Muscle layer of colon (tissue), 2 donors: ENCODE results near the gene DCHS1.

Experiments used
- H3K27ac ChIP-seq: one replicate; pipeline ENCODE4 v1.7.0; 2013; ENCODE audit warnings: low read depth, mild to moderate bottlenecking, low read length, moderate library complexity
- H3K27me3 ChIP-seq, 2 donors: one replicate each; pipeline ENCODE4 v1.7.0; 2013; ENCODE audit warnings: low read length in 2 of 2, mild to moderate bottlenecking in 2 of 2; ENCODE audit not compliant: insufficient read depth in 2 of 2, control insufficient read depth in 1 of 2
- H3K36me3 ChIP-seq: one replicate; pipeline ENCODE4 v1.7.0; 2013; ENCODE audit warnings: mild to moderate bottlenecking, low read length; ENCODE audit not compliant: insufficient read depth
- H3K4me1 ChIP-seq: one replicate; pipeline ENCODE4 v1.7.0; 2013; ENCODE audit warnings: mild to moderate bottlenecking, low read length; ENCODE audit not compliant: insufficient read depth
- H3K4me3 ChIP-seq, 2 donors: one replicate each; pipeline ENCODE4 v1.7.0; 2013; ENCODE audit warnings: low read length in 2 of 2, low read depth in 1 of 2, mild to moderate bottlenecking in 1 of 2, moderate library complexity in 1 of 2
- H3K9ac ChIP-seq: one replicate; pipeline ENCODE4 v1.7.0; 2013; ENCODE audit warnings: low read length
- H3K9me3 ChIP-seq: one replicate; pipeline ENCODE4 v1.7.0; 2013; ENCODE audit warnings: mild to moderate bottlenecking, low read length
- donor health status: abdominal sarcoma.
- donor health status: Adenocarcinoma of cecum.

The DCHS1 gene

GRCh38 chr11:6632116-6633073 is 23.2 kb downstream of the DCHS1 start:
- no peaks in the 10 kb centered on the region for H3K27me3 ChIP-seq
- peaks cover 29% of the 10 kb centered on the region for H3K4me1 ChIP-seq
- H3K27ac ChIP-seq, result no peak overlapping the region
- peaks cover 60% of the 10 kb centered on the region for H3K36me3 ChIP-seq
- no peak overlapping the region for H3K9ac ChIP-seq
- no peak overlapping the region for H3K4me3 ChIP-seq
- no peaks in the 10 kb centered on the region for H3K9me3 ChIP-seq

- Histone ChIP-seq H3K4me1 (peaks cover 19% of the 10 kb centered on the region), H3K27me3 (no peaks in the 10 kb centered on the region), H3K27ac (no peak overlapping the region), H3K9me3 (no peaks in the 10 kb centered on the region), H3K4me3 (no peak overlapping the region), H3K36me3 (peaks cover 69% of the 10 kb centered on the region), H3K9ac (no peak overlapping the region)
Measured at GRCh38 chr11:6631361-6631890, 24.2 kb downstream of the DCHS1 start.

GRCh38 chr11:6630632-6631291 is 24.8 kb downstream of the DCHS1 start:
- H3K27ac ChIP-seq, result no peak overlapping the region
- peaks cover 76% of the 10 kb centered on the region for H3K36me3 ChIP-seq
- H3K4me1 ChIP-seq, result peaks cover 13% of the 10 kb centered on the region
- H3K9ac ChIP-seq, result no peak overlapping the region
- no peak overlapping the region for H3K4me3 ChIP-seq
- no peaks in the 10 kb centered on the region for H3K9me3 ChIP-seq
- H3K27me3 ChIP-seq, result no peaks in the 10 kb centered on the region

- H3K4me3 ChIP-seq, result no peak overlapping the region
Measured at GRCh38 chr11:6629892-6630631, 25.5 kb downstream of the DCHS1 start.

GRCh38 chr11:6629573-6629891 is 26.1 kb downstream of the DCHS1 start:
- H3K9ac ChIP-seq, result no peak overlapping the region
- H3K9me3 ChIP-seq, result no peaks in the 10 kb centered on the region
- no peak overlapping the region for H3K27ac ChIP-seq
- H3K36me3 ChIP-seq, result peaks cover 88% of the 10 kb centered on the region
- no peaks in the 10 kb centered on the region for H3K27me3 ChIP-seq
- H3K4me3 ChIP-seq, result no peak overlapping the region
- peaks cover under 1% of the 10 kb centered on the region for H3K4me1 ChIP-seq

More at GRCh38 chr11:6629892-6630631, 25.5 kb downstream of the DCHS1 start:
- Histone ChIP-seq H3K27ac (no peak overlapping the region), H3K4me1 (peaks cover 6% of the 10 kb centered on the region), H3K36me3 (peaks cover 83% of the 10 kb centered on the region), H3K9ac (no peak overlapping the region), H3K27me3 (no peaks in the 10 kb centered on the region), H3K9me3 (no peaks in the 10 kb centered on the region)

- H3K9ac ChIP-seq, result no peak overlapping the region
- no peak overlapping the region for H3K27ac ChIP-seq
- H3K27me3 ChIP-seq, result no peaks in the 10 kb centered on the region
- no peaks in the 10 kb centered on the region for H3K4me1 ChIP-seq
- H3K4me3 ChIP-seq, result no peak overlapping the region
- peaks cover 90% of the 10 kb centered on the region for H3K36me3 ChIP-seq
- no peaks in the 10 kb centered on the region for H3K9me3 ChIP-seq
Measured at GRCh38 chr11:6628526-6628925, 27.1 kb downstream of the DCHS1 start.

- Histone ChIP-seq H3K9ac (no peak overlapping the region), H3K27me3 (no peaks in the 10 kb centered on the region), H3K27ac (no peak overlapping the region), H3K36me3 (peaks cover 83% of the 10 kb centered on the region), H3K4me1 (no peaks in the 10 kb centered on the region), H3K4me3 (no peak overlapping the region), H3K9me3 (no peaks in the 10 kb centered on the region)
Measured at GRCh38 chr11:6627762-6628241, 27.8 kb downstream of the DCHS1 start.

- no peak overlapping the region for H3K27ac ChIP-seq
- no peaks in the 10 kb centered on the region for H3K4me1 ChIP-seq
- peaks cover 77% of the 10 kb centered on the region for H3K36me3 ChIP-seq
Measured at GRCh38 chr11:6626971-6627761, 28.4 kb downstream of the DCHS1 start.

GRCh38 chr11:6625832-6626420 is 29.7 kb downstream of the DCHS1 start:
- H3K36me3 ChIP-seq, result peaks cover 64% of the 10 kb centered on the region

More at GRCh38 chr11:6626971-6627761, 28.4 kb downstream of the DCHS1 start:
- H3K9ac ChIP-seq, result no peak overlapping the region
- no peaks in the 10 kb centered on the region for H3K27me3 ChIP-seq
- no peaks in the 10 kb centered on the region for H3K9me3 ChIP-seq
- no peak overlapping the region for H3K4me3 ChIP-seq

GRCh38 chr11:6625156-6625831 is 30.3 kb downstream of the DCHS1 start:
- Histone ChIP-seq H3K27ac (no peak overlapping the region), H3K36me3 (peaks cover 61% of the 10 kb centered on the region), H3K4me3 (no peak overlapping the region), H3K9ac (no peak overlapping the region), H3K4me1 (no peaks in the 10 kb centered on the region), H3K9me3 (no peaks in the 10 kb centered on the region), H3K27me3 (no peaks in the 10 kb centered on the region)

More at GRCh38 chr11:6625832-6626420, 29.7 kb downstream of the DCHS1 start:
- Histone ChIP-seq H3K4me1 (no peaks in the 10 kb centered on the region), H3K9me3 (no peaks in the 10 kb centered on the region), H3K4me3 (no peak overlapping the region), H3K9ac (no peak overlapping the region), H3K27ac (no peak overlapping the region), H3K27me3 (no peaks in the 10 kb centered on the region)
